HG03039 (cell line): ENCODE results near the gene ONECUT3.

ENCODE experiments used
- ATAC-seq: cut with Tn5 transposase; IDR thresholded peaks from one replicate; pipeline ENCODE4 v1.9.1; 2021; ENCODE audit warnings: mild to moderate bottlenecking, moderate library complexity; ENCODE audit not compliant: unreplicated experiment

Gene ONECUT3

DNA sequence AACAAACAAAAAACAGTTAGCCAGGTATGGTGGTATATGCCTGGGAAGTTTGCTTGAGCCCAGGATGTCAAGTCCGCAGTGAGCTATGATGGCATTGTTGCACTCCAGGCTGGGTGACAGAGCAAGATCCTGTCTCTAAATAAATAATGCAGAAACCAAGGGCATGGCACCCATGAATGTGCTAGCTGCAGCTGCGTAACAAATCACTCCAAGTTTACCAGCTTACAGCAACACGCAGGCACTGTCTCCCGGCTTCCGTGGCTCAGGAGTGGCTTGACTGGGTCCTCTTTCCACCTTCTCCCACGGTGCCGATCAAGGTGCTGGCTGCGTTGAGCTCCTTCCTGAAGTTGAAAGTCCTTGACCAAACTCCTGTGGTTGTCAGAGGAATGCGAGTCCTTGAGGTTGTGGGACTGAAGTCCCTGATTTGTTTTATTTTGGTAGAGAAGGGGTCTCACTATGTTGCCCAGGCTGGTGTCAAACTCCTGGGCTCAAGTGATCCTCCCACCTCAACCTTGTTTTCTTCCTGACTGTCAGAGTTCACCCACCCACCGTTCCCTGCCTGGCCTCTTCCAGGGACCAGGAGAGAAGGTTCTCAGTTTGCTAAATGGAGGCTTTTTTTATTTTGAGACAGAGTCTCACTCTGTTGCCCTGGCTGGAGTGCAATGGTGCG, 13.2 kb upstream of the ONECUT3 start:
- ATAC-seq = no peak

DNA sequence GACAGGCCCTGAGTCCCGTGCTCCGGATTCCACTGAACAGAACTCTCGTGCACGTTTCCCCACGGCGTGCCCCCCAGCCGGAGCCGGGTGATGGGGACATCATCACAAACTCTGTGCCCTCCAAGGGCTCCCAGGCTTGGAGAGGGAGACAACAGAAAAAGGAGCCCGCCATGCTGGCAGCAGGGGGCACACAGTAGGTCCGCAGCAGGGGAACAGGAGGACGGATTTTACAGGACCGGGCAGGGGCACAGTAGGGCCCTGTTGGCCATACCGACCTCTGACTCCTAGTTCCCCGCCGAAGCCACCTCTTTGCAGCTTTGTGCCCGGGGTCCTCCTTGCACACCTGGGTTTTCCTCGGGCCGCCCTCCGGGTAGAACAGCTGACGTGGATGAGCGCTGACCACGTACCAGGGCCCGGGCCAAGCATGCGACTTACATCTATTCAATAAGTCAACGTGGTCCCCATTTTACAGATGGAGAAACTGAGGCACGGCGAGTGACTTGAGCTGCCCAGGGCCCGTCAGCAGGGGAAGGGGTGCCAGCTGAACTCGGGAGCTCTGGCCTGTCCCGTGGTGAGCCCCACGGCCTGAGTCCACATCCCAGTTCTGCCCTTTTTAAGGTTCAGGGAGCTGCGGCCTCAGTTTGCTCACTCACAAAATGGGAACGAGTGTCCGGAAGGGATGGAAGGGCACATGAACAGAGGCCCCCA, 10.2 kb upstream of the ONECUT3 start:
- ATAC-seq = no peak

DNA sequence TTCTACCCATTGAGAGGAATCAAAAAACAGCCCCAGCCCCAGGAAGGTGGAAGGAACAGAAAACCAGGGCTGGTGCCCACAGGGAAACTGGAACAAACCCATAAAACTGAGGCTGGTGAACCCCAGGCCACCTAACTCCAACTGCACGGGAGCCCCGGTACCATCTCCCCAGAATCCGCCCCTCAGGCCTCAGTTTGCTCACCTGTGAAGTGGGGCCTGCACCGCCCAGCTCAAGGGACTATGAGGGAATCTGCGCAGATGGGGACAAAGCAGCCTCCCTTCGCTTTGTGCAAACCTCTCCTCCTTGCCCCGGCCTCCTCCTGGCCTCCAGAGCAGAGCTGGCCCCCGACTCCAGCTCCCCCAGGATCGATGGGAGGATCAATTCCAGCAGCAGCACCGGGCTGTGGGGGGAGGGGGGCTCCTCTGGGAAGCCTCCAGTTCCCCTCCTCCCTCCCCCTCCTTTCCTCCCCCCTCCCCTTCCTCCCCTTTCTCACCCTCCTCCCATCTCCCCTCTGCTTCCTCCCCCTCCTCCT, 9.1 kb upstream of the ONECUT3 start:
- ATAC-seq = no peak

DNA sequence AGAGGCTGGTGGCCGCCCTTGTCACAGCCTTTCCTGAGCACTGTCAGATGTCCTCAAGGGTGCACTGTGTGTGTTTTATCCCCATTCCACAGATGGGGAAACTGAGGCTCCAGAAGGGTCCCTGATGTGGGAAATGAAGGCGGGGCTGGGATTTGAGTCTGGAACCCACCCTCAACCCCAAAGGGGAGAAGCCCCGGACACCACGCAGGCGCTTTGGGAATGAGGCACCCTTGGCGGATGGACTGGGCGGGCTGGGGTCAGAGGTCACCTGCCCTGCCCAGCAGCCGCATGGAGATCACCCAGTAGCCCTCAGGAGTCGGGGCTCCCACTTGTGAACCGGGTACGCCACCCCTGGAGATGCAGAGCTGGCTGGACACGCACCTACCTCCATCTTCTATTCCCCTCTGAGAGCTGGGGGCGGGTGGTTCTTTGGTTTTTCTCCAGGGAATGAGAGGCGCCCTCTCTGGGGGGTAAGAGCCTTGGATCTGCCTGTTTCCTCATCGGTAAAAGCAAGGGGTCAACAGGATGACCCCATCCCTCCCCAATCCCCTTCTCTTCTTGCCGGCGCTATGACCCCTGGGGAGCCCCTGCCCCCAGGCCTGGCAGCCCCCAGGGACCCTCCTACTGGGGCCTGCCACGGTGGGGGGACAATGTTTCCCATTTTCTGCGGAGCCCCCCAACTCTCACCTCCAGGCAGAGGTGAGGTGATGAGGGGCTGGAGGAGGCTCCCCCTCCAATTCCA, 8.3 kb upstream of the ONECUT3 start:
- ATAC-seq = no peak

DNA sequence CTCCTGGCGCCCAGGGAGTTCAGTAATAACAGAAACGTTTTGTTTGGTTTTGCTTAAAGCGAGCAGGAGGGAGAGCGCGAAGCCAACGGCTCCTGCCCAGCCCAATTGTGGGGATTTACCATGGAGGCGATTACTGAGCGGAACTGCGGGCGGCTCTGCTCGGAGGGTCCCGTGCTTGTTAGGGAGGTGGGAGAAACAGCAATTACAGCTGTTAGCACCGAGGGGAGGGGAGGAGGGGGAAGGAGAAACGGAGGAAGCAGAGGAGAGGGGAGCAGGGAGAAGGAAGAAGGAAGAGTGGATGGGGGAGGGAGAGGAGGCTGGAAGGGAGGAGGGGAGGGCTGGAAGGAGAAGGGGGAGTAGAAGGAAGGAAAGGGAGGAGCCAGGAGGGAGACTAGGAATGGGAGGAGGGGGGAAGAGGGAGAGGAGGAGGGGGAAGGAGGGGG, 7.7 kb upstream of the ONECUT3 start:
- ATAC-seq = no peak

DNA sequence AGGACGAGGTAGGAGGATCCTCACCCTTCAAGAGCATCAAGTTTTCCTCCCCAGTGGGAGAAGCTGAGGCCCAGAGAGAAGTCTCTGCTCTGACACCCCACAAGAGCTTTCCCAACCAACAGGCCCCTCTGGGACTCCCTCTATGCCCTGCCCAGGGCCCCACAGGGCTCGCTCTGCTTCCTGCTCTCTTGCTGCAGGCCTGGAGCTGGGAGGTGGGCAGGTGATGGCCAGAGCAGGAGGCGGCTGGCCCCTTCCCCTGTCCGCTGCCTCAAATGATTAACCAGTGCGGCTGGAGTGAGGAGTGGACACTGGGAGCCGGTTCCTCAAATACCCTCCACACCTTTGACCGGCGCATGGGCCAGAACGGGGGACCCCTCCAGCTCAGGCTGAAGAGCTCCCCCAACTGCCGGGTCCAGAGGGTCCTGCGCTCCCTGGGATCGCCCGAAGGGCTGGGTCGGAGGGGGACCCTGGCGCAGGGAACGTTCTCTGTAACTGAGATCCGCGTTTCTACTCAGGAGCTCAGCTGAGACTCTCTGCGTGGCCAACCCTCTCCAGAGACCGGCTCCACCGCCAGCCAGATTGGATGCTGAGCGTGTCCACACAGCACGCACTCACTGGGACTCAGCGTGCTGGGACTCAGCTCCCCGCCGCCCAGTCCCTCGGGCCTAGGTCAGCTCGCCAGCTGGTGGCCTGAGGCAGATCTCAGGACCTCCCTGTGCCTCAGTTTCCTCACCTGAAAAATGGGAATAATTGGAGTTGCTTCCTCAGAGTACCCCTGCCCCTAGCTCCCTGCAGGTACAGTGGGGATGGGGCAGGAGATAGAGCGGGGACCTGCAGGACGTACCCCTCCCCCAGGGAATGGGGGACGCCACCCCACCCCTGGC, 6.7 kb upstream of the ONECUT3 start:
- no peak for ATAC-seq

DNA sequence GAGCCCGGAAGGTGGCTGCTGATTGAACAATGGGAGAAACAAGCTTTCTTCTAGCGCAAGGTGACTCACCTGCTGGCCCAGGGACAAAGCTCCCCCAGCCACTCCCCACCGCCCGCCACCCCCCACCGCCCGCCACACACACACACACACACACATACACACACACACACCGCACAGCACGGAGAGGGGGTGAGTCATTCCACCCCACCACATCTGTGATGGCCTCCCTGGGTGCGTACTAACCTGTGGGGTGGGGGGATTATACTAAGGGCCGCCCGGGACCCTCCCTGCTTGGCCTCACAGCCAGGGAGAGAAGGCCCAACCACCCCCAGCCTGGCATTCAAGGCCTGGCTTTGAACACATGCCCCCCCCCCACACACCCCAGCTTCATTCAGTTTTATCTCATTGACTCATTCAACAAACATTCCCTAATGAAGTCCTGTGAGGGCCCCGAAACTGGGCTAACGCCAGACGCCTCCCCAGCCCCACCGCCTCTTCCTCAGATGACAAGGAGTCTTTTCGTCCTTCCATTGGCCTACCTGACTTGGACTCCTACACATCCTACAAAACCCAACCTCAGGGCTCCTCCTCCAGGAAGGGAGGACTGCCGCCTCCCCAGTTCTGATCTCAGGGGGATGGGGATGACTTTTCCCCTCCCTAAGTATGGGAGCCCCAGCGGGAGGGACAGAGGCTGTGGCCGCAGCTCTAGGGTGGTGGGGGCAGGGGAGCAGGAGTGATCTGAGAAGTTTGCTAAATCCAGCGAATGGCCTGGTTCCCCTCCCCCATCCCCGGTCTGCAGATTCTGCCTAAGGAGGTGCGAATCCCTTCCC, 5.8 kb upstream of the ONECUT3 start:
- no peak for ATAC-seq

DNA sequence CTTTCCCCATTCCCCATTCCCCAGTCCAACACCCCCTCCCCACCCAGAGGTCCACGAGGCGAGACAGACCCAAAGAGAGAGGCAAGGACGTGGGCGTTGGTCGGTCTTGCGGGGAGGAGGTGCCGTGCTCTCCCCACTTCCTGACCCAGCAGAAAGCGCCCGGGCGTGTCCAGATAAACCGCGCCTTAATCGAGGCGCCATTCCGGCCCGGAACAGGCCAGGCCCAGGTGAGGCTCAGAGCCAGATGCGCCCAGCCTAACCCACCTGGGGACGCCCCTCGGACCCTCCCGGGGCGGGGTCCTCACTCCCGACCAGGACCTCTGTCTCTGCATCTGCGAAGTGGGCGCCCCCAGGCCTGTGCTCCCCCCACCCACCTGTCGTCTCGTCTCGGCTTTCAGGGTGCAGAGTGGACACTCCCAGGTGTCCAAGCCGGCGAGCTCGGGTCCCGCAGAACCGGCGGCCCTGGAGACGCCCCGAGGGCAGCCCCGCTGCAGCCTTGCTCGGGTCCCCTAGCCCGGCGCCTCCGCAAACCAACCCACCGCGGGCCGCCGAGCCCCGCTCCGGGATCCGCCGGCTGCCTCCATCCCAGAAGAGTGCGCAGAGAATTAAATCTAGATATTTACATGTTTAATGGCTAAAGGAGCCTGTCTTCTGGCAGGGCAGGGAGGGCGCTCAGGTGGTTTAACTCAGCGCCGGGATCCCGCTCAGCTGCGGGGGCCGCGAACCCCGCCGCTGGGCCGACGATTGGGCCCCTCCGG, 5.0 kb upstream of the ONECUT3 start:
- no peak for ATAC-seq

DNA sequence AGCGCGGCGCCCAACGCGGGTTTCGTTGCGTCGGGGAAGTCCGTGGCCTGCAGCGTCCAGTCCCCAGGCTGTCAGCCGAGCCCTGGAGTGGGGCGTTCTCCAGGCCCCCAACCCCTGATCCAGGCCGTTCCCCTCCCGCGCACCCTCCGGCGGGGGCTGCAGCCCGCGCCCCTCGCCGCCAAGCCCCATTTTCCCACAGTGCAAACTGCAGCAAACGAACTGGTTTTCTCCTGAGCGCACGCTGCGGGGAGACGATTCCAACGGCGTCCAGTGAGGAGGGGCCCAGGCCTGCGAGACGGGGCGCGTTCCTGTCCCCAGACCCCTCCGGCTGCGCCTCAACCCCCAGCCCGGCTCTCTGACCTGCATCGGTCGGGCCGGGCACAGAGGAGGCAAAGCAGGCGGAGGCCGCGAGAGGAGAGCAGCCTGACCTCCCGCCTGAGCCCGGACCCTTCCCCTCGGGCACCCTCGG, 4.4 kb upstream of the ONECUT3 start:
- ATAC-seq = no peak

DNA sequence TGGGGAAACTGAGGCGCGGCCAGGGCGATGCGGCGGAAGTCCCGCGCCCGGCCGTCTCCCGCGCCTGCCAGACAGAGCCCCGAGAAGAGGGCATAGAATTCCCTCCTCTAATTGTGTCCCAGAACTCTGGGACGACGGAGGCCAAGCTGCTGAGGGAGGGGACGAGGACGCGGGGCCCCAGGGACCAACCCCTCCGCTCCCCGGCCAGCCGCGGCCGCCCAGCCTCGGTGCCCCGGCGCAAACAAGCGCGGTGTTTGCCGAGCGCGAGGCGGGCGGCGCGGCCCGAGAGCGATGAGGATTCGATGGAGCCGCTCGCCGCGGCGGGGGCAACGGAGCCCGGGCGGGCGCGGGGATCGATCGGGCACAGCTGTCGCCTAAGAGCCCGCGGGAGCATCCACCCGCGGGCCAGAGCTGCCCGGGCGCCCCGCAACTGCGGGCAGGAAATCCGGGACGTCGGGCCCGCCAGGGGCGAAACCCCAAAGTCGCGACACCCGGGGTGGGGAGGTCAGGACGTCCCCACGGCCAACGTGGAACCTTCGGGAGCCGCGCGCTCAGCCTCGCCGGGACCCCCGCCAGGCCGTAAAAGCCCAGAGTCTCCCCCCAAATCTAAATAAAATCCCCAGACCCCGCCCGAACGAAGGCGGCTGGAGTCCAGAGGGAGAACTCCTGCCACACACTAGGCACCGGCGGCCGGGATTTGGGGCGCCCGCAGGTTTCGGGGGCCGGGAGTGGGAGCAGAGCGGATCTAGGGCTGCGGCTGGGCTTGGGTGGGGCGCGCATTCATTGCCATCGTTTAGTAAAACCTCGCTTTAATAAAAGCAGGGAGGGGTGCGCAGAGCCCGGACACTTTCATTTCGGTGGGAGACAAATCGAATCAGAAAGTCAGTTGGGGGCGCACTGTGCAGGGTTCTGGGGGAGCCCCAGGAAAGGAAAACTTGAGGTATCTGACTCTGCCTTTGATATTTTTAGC, 3.6 kb upstream of the ONECUT3 start:
- no peak for ATAC-seq

DNA sequence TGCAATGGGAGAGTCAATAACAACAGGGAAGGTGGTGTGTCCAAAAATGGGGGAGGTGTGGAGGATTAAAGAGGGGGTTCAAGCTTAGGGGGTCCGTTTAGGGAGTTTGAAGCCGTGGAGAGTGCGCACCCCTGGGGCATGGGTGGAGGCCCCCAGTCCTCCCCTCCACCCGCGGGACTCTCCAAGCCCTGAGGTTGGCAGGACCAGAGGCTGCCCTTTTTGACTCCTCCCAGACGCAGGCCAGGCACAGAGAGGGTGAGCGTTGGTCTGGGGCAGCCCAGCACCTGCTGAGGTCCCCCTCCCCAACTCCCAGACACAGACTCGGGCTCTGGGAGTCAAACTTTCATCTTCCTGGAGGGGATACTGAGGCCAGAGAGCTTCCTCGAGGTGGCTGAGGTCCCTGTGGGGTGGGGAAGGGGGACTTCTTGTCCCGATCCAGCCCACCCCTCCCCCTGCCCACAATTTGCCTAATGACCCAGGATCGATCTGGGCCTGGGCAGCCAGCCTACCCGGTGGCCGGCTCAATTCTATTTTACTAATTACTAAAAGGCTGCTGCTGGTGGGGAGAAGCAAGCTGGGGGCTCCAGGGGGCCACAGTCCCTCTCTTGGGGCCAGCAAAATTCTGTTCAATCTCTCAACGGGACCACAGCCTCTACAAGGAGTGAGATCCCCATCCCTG, 2.8 kb upstream of the ONECUT3 start:
- no peak for ATAC-seq

DNA sequence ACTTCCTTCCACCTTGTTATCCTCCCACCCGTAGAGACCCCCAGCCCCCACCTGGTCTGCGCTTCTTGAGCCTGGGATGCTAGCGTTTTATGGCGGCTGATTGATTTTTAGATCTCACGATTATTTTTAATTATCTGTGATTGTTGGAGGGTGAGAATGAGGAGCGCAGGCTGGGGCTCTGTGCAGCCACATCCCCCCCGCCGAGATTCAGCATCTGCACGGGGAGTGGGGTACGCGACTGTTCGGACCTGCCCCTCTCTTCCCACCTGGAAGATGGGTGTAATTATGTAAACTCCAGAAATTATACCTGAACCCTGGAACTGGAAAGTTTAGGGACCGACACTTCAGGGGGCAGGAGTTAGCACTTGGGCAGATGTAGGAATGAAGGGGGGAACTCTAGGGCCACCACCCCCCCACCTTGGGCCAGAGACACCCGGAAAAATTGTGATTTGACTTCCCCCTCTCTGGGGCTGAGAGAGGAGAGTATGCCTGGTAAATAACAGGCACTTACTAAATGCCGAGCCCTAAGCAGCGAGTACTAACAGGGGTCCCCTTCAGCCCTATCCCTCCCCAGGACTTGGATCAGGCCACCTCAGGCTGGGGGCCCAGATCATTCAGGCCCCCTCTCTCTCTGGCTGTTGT, 1.8 kb upstream of the ONECUT3 start:
- ATAC-seq = no peak

DNA sequence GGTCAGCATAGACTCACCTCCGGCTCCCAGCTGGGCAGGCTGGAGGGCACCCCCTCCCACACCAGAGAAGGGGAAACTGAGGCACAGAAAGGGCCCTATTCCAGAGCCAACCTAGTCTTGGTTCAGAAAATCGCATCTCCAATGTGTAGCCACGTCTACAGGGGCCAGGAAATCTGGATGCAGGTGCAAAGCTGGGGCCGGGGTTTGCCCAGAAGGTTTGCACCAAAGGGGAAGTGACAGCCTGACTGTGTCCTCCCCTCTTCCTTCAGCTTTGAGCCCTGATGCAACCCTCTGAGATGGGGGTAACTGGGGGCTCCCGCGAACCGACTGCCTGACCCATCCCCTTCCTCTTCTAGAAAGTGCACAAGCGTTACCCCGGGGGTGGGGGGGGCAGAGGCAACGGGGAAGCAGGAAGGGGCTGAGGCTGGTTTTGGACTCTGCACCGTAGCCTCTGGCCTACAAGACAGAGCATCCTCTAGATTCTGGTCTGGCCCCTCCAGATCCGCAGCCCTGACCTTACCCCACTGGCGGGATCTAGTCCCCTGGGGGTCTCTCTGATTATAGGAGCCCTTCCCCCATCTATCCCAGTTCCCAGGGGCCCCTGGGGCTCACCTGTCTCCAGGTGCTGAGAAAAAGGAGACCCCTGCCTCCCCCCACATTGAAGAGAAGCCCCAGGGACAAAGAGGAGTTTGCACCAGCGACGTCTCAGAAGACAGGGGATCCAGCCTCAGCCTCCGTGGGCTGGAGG, 1.1 kb upstream of the ONECUT3 start:
- no peak for ATAC-seq

DNA sequence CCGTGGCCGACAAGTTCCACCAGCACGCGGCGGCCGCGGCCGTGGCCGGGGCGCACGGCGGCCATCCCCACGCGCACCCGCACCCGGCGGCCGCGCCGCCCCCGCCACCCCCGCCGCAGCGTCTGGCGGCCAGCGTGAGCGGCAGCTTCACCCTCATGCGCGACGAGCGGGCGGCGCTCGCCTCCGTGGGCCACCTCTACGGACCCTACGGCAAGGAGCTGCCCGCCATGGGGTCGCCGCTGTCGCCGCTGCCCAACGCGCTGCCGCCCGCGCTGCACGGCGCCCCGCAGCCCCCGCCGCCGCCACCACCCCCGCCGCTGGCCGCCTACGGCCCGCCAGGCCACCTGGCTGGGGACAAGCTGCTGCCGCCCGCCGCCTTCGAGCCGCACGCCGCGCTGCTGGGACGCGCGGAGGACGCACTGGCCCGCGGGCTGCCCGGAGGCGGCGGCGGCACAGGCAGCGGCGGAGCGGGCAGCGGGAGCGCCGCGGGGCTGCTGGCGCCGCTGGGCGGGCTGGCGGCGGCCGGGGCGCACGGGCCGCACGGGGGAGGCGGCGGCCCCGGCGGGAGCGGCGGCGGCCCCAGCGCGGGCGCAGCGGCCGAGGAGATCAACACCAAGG, 821 bp downstream of the ONECUT3 start:
- ATAC-seq = no peak

DNA sequence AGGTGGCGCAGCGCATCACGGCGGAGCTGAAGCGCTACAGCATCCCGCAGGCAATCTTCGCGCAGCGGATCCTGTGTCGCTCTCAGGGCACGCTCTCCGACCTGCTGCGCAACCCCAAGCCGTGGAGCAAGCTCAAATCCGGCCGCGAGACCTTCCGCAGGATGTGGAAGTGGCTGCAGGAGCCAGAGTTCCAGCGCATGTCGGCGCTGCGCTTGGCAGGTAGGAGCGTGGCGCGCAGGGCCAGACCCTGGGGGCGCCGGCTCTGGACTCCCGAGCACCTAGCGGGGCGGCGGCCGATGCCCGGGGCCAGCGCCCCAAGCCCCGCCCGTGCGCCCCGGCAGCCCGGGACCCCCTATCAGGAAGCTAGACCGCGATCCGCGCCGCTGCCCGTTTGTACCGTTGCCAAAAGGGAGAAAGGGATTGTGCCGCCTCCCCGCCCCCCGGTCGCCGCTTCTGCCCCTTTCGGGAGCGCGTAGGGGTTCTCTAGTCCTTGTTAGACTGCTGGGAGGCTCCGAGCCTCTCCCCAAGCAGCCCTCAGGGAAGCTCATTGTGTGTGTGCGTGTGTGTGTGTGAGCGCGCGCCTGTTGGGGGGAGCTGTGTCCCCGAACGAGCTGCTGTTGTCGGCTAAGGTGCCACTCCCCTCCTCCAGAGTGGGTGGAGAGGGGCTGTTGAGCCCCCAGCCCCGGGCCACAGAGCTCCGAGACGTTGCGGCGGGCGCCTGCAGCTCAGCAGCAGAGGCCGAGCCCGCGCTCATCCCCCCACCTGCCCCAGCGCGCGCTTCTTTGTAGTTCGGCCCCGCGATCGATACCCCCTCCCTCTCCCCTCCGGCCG, 1.5 kb downstream of the ONECUT3 start:
- no peak for ATAC-seq
